HepG2 (cell line): ENCODE data around the gene NDUFB5. TPM values are rescaled to one million over a fixed set of nuclear protein-coding genes. Genes with fewer than 3 reads are reported as not detected.
A peak's percentile ranks its signal among the peaks of the same experiment; 100 is the strongest.

Source experiments
- CBX1 ChIP-seq: IDR thresholded peaks from one replicate; pipeline ENCODE4 v1.6.1; 2016; ENCODE audit warnings: antibody characterized with exemption, low read depth
- CEBPB ChIP-seq: IDR thresholded peaks from 2 replicates; pipeline ENCODE4 v1.6.1; 2011; ENCODE audit warnings: low read depth, low read length, improper control_type of control experiment, borderline replicate concordance
- FIP1L1 ChIP-seq: fragments of 200-400 bp; formaldehyde crosslinking; IDR thresholded peaks from 2 replicates; pipeline ENCODE4 v1.6.1; 2018; ENCODE audit warnings: low read depth, mild to moderate bottlenecking, low read length, moderate library complexity, borderline replicate concordance; ENCODE audit not compliant: insufficient read depth
- HNRNPL ChIP-seq: fragments of 200-400 bp; formaldehyde crosslinking; IDR thresholded peaks from 2 replicates; pipeline ENCODE4 v1.6.1; 2017; ENCODE audit warnings: mild to moderate bottlenecking, low read depth, low read length
- KDM5B ChIP-seq: sonication (generic); formaldehyde crosslinking; IDR thresholded peaks from 2 replicates; pipeline ENCODE4 v1.4.0; 2020; ENCODE audit warnings: missing genetic modification reagents, mild to moderate bottlenecking, borderline replicate concordance
- KLF6 ChIP-seq: IDR thresholded peaks from 2 replicates; pipeline ENCODE4 v1.8.0; 2016; ENCODE audit warnings: missing biosample characterization, missing genetic modification reagents
- NR1H2 ChIP-seq: sonication (generic); formaldehyde crosslinking; IDR thresholded peaks from 2 replicates; pipeline ENCODE4 v1.8.1; 2022; ENCODE audit warnings: low read depth, missing genetic modification reagents, borderline replicate concordance
- SKIL ChIP-seq: sonication (generic); formaldehyde crosslinking; IDR thresholded peaks from 2 replicates; pipeline ENCODE4 v1.8.0; 2022; ENCODE audit warnings: missing genetic modification reagents, mild to moderate bottlenecking, moderate library complexity, borderline replicate concordance
- SNRNP70 ChIP-seq: fragments of 200-400 bp; formaldehyde crosslinking; IDR thresholded peaks from 2 replicates; pipeline ENCODE4 v1.6.1; 2017; ENCODE audit warnings: mild to moderate bottlenecking, low read depth, low read length, moderate library complexity
- SOX5 ChIP-seq: IDR thresholded peaks from 2 replicates; pipeline ENCODE4 v1.6.1; 2016; ENCODE audit warnings: borderline replicate concordance
- SSRP1 ChIP-seq: IDR thresholded peaks from 2 replicates; pipeline ENCODE4 v1.6.1; 2016; ENCODE audit warnings: control low read depth
- TERF1 ChIP-seq: sonication (generic); formaldehyde crosslinking; IDR thresholded peaks from 2 replicates; pipeline ENCODE4 v1.8.0; 2022; ENCODE audit warnings: mild to moderate bottlenecking, missing genetic modification reagents, moderate library complexity
- YEATS2 ChIP-seq: sonication (generic); formaldehyde crosslinking; IDR thresholded peaks from 2 replicates; pipeline ENCODE4 v1.4.0; 2020; ENCODE audit warnings: missing genetic modification reagents, borderline replicate concordance
- YEATS4 ChIP-seq: sonication (generic); formaldehyde crosslinking; IDR thresholded peaks from 2 replicates; pipeline ENCODE4 v1.4.0; 2020; ENCODE audit warnings: missing genetic modification reagents, borderline replicate concordance
- ZNF232 ChIP-seq: sonication (generic); formaldehyde crosslinking; IDR thresholded peaks from 2 replicates; pipeline ENCODE4 v1.4.0; 2020; ENCODE audit warnings: missing genetic modification reagents, borderline replicate concordance
- ZNF275 ChIP-seq: sonication (generic); formaldehyde crosslinking; IDR thresholded peaks from 2 replicates; pipeline ENCODE4 v1.8.0; 2022; ENCODE audit warnings: missing genetic modification reagents, mild to moderate bottlenecking, inconsistent platforms, borderline replicate concordance
- ZNF350 ChIP-seq: sonication (generic); formaldehyde crosslinking; IDR thresholded peaks from 2 replicates; pipeline ENCODE4 v1.4.0; 2020; ENCODE audit warnings: mild to moderate bottlenecking, low read depth, missing genetic modification reagents, borderline replicate concordance
- ZNF552 ChIP-seq: sonication (generic); formaldehyde crosslinking; IDR thresholded peaks from 2 replicates; pipeline ENCODE4 v1.9.0; 2022; ENCODE audit warnings: missing genetic modification reagents, mild to moderate bottlenecking, borderline replicate concordance
- ZNF572 ChIP-seq: sonication (generic); formaldehyde crosslinking; IDR thresholded peaks from 2 replicates; pipeline ENCODE4 v1.5.1; 2020; ENCODE audit warnings: mild to moderate bottlenecking, missing genetic modification reagents
- ZNF777 ChIP-seq: sonication (generic); formaldehyde crosslinking; IDR thresholded peaks from 2 replicates; pipeline ENCODE4 v1.4.0; 2020; ENCODE audit warnings: missing genetic modification reagents
- polyA plus RNA-seq, 8 experiments: library from polyadenylated mRNA; depleted of rRNA in 3 of 8; stranded (reverse) in 7 of 8; unstranded in 1 of 8; fragments of >200 nt; fragmentation: Illumina TruSeq in 4 of 8; extraction: Trizol in 4 of 8; gene quantifications; 2 replicates each; pipeline versions ENCODE4 v1.2.1 to v1.2.3, GENCODE V29; 2011 to 2016; ENCODE audit warnings: low read depth in 4 of 8, missing spikeins in 1 of 8, mixed read lengths in 1 of 8; ENCODE audit not compliant: insufficient read depth in 1 of 8
- total RNA-seq, 5 experiments: library from RNA; depleted of rRNA; stranded (reverse); fragments of >200 nt; fragmentation: Illumina TruSeq; extraction: Trizol; gene quantifications; 2 replicates each; pipeline ENCODE4 v1.2.3, GENCODE V29; 2016; ENCODE audit warnings: low read depth in 1 of 5
- TF ChIP-seq, protein P1 (sequence below): IDR thresholded peaks from 2 replicates; pipeline ENCODE4 v1.6.1; 2018; ENCODE audit warnings: missing genetic modification reagents
- TF ChIP-seq, protein P2 (sequence below): sonication (generic); formaldehyde crosslinking; IDR thresholded peaks from 2 replicates; pipeline ENCODE4 v1.5.1; 2020; ENCODE audit warnings: mild to moderate bottlenecking, missing genetic modification reagents, borderline replicate concordance

The NDUFB5 gene
- total and polyA plus RNA-seq, 2 of the 13 experiments (the other 11 are each of a cell fraction or from before 2014, with no cell fraction given): 43.3 to 120 TPM

DNA sequence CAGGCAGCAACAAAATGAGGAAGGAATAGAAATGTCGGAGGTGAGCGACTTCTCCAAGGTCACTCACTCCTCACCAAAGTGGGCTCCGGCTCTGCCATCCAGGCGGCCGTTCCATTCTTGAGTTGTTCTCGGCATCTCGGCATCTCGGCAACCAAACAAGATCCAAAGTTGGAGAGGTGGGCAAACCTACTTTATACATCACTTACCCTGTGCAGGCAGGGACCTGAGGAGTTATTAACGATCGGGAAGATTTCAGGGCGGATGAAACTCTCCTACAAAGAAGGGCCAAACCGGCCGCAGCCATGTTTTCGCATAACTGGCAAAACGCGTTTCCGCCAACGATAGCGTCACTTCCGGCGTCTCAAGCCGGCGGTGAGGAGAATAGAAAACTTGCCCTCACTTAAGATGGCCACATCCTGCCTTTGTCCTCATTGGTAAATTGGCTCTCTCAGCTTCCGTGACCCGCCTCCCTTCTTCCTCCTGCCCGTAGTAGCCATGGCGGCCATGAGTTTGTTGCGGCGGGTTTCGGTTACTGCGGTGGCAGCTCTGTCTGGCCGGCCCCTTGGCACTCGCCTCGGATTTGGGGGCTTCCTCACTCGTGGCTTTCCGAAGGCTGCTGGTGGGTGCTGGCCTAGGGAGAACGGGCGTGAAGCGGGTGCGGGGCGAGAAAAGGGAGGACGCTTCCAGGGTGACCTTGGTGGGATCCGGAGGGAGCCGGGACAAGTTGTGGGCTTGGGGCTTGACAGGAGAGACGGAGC is at the start of gene NDUFB5, which contains the start of gene MRPL47 (continued):
- TF ChIP-seq, protein P1, sequence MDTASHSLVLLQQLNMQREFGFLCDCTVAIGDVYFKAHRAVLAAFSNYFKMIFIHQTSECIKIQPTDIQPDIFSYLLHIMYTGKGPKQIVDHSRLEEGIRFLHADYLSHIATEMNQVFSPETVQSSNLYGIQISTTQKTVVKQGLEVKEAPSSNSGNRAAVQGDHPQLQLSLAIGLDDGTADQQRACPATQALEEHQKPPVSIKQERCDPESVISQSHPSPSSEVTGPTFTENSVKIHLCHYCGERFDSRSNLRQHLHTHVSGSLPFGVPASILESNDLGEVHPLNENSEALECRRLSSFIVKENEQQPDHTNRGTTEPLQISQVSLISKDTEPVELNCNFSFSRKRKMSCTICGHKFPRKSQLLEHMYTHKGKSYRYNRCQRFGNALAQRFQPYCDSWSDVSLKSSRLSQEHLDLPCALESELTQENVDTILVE (CRISPR knock-in tag): peak; percentile 69
- TF ChIP-seq ZNF350 (CRISPR knock-in tag) (peak; percentile 81), ZNF777 (CRISPR knock-in tag) (peak; percentile 18; the same call in 1 of the 2 replicates), NR1H2 (CRISPR knock-in tag) (no peak), HNRNPL (peak; percentile 56; the same call in 1 of the 2 replicates), CBX1 (no peak), KDM5B (CRISPR knock-in tag) (peak; percentile 72; the same call in 1 of the 2 replicates), CEBPB (no peak), TERF1 (CRISPR knock-in tag) (0 out of 2 replicates have a peak, but pooled peaks have one; percentile 24), ZNF552 (CRISPR knock-in tag) (no peak), KLF6 (no peak), SKIL (no peak), ZNF232 (CRISPR knock-in tag) (0 out of 2 replicates have a peak, but pooled peaks have one; percentile 31), YEATS2 (CRISPR knock-in tag) (peak; percentile 88; the same call in 1 of the 2 replicates), ZNF275 (CRISPR knock-in tag) (peak; percentile 41; the same call in 1 of the 2 replicates), SOX5 (peak; percentile 22; the same call in 1 of the 2 replicates), YEATS4 (CRISPR knock-in tag) (peak; percentile 52; the same call in 1 of the 2 replicates), ZNF572 (no peak), FIP1L1 (no peak), SNRNP70 (no peak), SSRP1 (CRISPR knock-in tag) (no peak)
- TF ChIP-seq, protein P2, sequence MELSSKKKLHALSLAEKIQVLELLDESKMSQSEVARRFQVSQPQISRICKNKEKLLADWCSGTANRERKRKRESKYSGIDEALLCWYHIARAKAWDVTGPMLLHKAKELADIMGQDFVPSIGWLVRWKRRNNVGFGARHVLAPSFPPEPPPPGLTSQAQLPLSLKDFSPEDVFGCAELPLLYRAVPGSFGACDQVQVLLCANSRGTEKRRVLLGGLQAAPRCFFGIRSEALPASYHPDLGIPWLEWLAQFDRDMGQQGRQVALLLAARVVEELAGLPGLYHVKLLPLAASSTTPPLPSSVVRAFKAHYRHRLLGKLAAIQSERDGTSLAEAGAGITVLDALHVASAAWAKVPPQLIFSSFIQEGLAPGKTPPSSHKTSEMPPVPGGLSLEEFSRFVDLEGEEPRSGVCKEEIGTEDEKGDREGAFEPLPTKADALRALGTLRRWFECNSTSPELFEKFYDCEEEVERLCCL (CRISPR knock-in tag): 0 out of 2 replicates have a peak, but pooled peaks have one; percentile 38
